ENCODE measurements around the gene TBCD.
A peak's percentile ranks its signal among the peaks of the same experiment; 100 is the strongest.

Gene TBCD

GRCh38 chr17:82856361-82856760 is 104.5 kb downstream of the TBCD start:
- DNase-seq (ENCODE audit: low read depth), result no peak

GRCh38 chr17:82858376-82859126 is 106.7 kb downstream of the TBCD start:
- no peak for DNase-seq (ENCODE audit: low read depth)

GRCh38 chr17:82859431-82860403 is 107.9 kb downstream of the TBCD start:
- peak; percentile 75 for DNase-seq (ENCODE audit: low read depth)

- no peak for DNase-seq (ENCODE audit: low read depth)
These were observed 108.9 kb downstream of the TBCD start for GRCh38 chr17:82860606-82861392.

- DNase-seq (ENCODE audit: low read depth), result no peak
These were observed 109.5 kb downstream of the TBCD start for GRCh38 chr17:82861393-82861775.

- DNase-seq (ENCODE audit: low read depth), result no peak
These were observed 110.3 kb downstream of the TBCD start for GRCh38 chr17:82862191-82862590.

- DNase-seq (ENCODE audit: low read depth), result no peak
These were observed 111.0 kb downstream of the TBCD start for GRCh38 chr17:82862737-82863382.

- no peak for DNase-seq (ENCODE audit: low read depth)
These were observed 111.6 kb downstream of the TBCD start for GRCh38 chr17:82863383-82863940.

GRCh38 chr17:82863941-82864712 is 112.3 kb downstream of the TBCD start:
- peak; percentile 89 for DNase-seq (ENCODE audit: low read depth)

GRCh38 chr17:82864713-82865248 is 112.9 kb downstream of the TBCD start:
- no peak for DNase-seq (ENCODE audit: low read depth)

GRCh38 chr17:82865274-82865673 is 113.4 kb downstream of the TBCD start:
- DNase-seq (ENCODE audit: low read depth), result no peak

- no peak for DNase-seq (ENCODE audit: low read depth)
These were observed 114.0 kb downstream of the TBCD start for GRCh38 chr17:82865774-82866395.

- DNase-seq (ENCODE audit: low read depth), result peak; percentile 84
These were observed 114.8 kb downstream of the TBCD start for GRCh38 chr17:82866590-82867191.

- no peak for DNase-seq (ENCODE audit: low read depth)
These were observed 116.0 kb downstream of the TBCD start for GRCh38 chr17:82867763-82868325.

GRCh38 chr17:82868715-82869131 is 116.9 kb downstream of the TBCD start:
- no peak for DNase-seq (ENCODE audit: low read depth)

- no peak for DNase-seq (ENCODE audit: low read depth)
These were observed 117.7 kb downstream of the TBCD start for GRCh38 chr17:82869536-82869935.

- no peak for DNase-seq (ENCODE audit: low read depth)
These were observed 118.2 kb downstream of the TBCD start for GRCh38 chr17:82870091-82870491.

GRCh38 chr17:82870541-82870940 is 118.7 kb downstream of the TBCD start:
- DNase-seq (ENCODE audit: low read depth), result no peak
